Measurements from ENCODE around the gene ELMO2.

ELMO2 gene

DNA sequence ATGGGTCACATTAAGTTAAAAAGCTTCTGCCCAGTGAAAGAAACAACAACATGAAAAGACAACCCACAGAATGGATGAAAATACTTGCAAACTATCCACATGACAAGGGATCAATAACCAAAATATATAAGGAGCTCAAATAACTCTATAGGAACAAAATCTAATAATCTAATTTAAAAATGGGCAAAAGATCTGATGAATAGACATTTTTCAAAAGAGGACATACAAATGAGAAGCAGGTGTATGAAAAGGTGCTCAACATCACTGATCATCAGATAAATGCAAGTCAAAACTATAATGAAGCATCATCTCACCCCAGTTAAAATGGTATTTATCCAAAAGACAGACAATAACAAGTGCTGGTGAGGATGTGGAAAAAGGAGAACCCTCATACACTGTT, 21.0 kb upstream of the ELMO2 start:
- Histone ChIP-seq H3K4me2 (ENCODE audit: low read length) (no peak overlapping the region), H3K27ac (ENCODE audit: low read depth, low read length) (no peak overlapping the region), H3K36me3 (ENCODE audit: control insufficient read depth, low read length) (no peaks in the 10 kb centered on the region), H3K4me3 (ENCODE audit: low read length) (no peak overlapping the region), H3K9me2 (replicated peaks; ENCODE audit: control insufficient read depth, low read length) (no peaks in the 10 kb centered on the region), H3K79me2 (ENCODE audit: control insufficient read depth, low read length) (no peaks in the 10 kb centered on the region), H3K4me1 (ENCODE audit: control insufficient read depth, low read length) (no peaks in the 10 kb centered on the region), H3F3A (ENCODE audit: control insufficient read depth, insufficient read depth) (no peaks in the 10 kb centered on the region), H3K27me3 (ENCODE audit: control insufficient read depth, low read length) (peaks cover 38% of the 10 kb centered on the region), H3K9me3 (ENCODE audit: control insufficient read depth, insufficient read depth, low read length) (no peaks in the 10 kb centered on the region), H4K20me1 (ENCODE audit: control insufficient read depth, insufficient read depth, low read depth, low read length) (no peaks in the 10 kb centered on the region)
- no peak for TF ChIP-seq EZH2phosphoT487 (IDR thresholded peaks at IDR 0.05; ENCODE audit: borderline replicate concordance, low read length)
- TF ChIP-seq, protein P1, sequence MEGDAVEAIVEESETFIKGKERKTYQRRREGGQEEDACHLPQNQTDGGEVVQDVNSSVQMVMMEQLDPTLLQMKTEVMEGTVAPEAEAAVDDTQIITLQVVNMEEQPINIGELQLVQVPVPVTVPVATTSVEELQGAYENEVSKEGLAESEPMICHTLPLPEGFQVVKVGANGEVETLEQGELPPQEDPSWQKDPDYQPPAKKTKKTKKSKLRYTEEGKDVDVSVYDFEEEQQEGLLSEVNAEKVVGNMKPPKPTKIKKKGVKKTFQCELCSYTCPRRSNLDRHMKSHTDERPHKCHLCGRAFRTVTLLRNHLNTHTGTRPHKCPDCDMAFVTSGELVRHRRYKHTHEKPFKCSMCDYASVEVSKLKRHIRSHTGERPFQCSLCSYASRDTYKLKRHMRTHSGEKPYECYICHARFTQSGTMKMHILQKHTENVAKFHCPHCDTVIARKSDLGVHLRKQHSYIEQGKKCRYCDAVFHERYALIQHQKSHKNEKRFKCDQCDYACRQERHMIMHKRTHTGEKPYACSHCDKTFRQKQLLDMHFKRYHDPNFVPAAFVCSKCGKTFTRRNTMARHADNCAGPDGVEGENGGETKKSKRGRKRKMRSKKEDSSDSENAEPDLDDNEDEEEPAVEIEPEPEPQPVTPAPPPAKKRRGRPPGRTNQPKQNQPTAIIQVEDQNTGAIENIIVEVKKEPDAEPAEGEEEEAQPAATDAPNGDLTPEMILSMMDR (IDR thresholded peaks at IDR 0.05; ENCODE audit: low read depth, low read length, poor library complexity, severe bottlenecking), result no peak

- H3K27ac ChIP-seq (ENCODE audit: low read depth, low read length), result no peak overlapping the region
- H3K4me3 ChIP-seq (ENCODE audit: low read length), result no peak overlapping the region
- no peaks in the 10 kb centered on the region for H3K4me1 ChIP-seq (ENCODE audit: control insufficient read depth, low read length)
- H3F3A ChIP-seq (ENCODE audit: control insufficient read depth, insufficient read depth), result no peaks in the 10 kb centered on the region
- no peaks in the 10 kb centered on the region for H3K36me3 ChIP-seq (ENCODE audit: control insufficient read depth, low read length)
- no peaks in the 10 kb centered on the region for H3K9me3 ChIP-seq (ENCODE audit: control insufficient read depth, insufficient read depth, low read length)
- H4K20me1 ChIP-seq (ENCODE audit: control insufficient read depth, insufficient read depth, low read depth, low read length), result no peaks in the 10 kb centered on the region
- no peak overlapping the region for H3K4me2 ChIP-seq (ENCODE audit: low read length)
- TF ChIP-seq, protein P1 (IDR thresholded peaks at IDR 0.05; ENCODE audit: low read depth, low read length, poor library complexity, severe bottlenecking), result no peak
- no peak for TF ChIP-seq EZH2phosphoT487 (IDR thresholded peaks at IDR 0.05; ENCODE audit: borderline replicate concordance, low read length)
- no peaks in the 10 kb centered on the region for H3K9me2 ChIP-seq (replicated peaks; ENCODE audit: control insufficient read depth, low read length)
- H3K79me2 ChIP-seq (ENCODE audit: control insufficient read depth, low read length), result no peaks in the 10 kb centered on the region
- peaks cover 40% of the 10 kb centered on the region for H3K27me3 ChIP-seq (ENCODE audit: control insufficient read depth, low read length)
Observed at GRCh38 chr20:46423882-46424482, 17.6 kb upstream of the ELMO2 start.

DNA sequence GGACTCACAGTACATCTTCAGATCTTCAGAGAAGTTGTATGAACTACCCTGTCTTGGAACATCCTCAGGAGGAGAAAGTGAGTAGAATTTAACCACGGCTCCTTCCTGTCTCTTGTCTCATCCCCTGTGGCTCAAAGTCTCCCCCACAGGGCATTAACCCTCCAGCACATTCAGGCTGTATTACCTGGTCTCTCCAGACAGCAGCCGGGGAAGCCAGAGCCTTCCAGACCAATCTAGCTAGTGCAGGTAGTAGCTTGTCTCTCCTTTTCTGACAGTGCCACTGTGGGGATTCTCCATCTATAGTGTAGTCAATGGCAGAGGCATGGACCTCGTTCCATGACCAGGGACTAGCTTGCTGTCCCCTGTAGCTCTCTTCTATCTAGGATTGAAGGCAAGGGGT, 16.9 kb upstream of the ELMO2 start:
- no peaks in the 10 kb centered on the region for H3K79me2 ChIP-seq (ENCODE audit: control insufficient read depth, low read length)
- no peaks in the 10 kb centered on the region for H3K9me2 ChIP-seq (replicated peaks; ENCODE audit: control insufficient read depth, low read length)
- no peak overlapping the region for H3K27ac ChIP-seq (ENCODE audit: low read depth, low read length)
- no peaks in the 10 kb centered on the region for H3F3A ChIP-seq (ENCODE audit: control insufficient read depth, insufficient read depth)
- H3K27me3 ChIP-seq (ENCODE audit: control insufficient read depth, low read length), result peaks cover 37% of the 10 kb centered on the region
- H3K36me3 ChIP-seq (ENCODE audit: control insufficient read depth, low read length), result no peaks in the 10 kb centered on the region
- TF ChIP-seq, protein P1 (IDR thresholded peaks at IDR 0.05; ENCODE audit: low read depth, low read length, poor library complexity, severe bottlenecking), result no peak
- TF ChIP-seq EZH2phosphoT487 (IDR thresholded peaks at IDR 0.05; ENCODE audit: borderline replicate concordance, low read length), result no peak
- H3K4me2 ChIP-seq (ENCODE audit: low read length), result no peak overlapping the region
- H4K20me1 ChIP-seq (ENCODE audit: control insufficient read depth, insufficient read depth, low read depth, low read length), result no peaks in the 10 kb centered on the region
- no peaks in the 10 kb centered on the region for H3K4me1 ChIP-seq (ENCODE audit: control insufficient read depth, low read length)
- H3K4me3 ChIP-seq (ENCODE audit: low read length), result no peak overlapping the region
- H3K9me3 ChIP-seq (ENCODE audit: control insufficient read depth, insufficient read depth, low read length), result no peaks in the 10 kb centered on the region
